Retina (tissue), 1 donor: ENCODE measurements around the gene ROBO3.

Experiments
- DNase-seq: peaks from one replicate; pipeline ENCODE4 v3.0.0-alpha.2; 2016

ROBO3 gene

DNA sequence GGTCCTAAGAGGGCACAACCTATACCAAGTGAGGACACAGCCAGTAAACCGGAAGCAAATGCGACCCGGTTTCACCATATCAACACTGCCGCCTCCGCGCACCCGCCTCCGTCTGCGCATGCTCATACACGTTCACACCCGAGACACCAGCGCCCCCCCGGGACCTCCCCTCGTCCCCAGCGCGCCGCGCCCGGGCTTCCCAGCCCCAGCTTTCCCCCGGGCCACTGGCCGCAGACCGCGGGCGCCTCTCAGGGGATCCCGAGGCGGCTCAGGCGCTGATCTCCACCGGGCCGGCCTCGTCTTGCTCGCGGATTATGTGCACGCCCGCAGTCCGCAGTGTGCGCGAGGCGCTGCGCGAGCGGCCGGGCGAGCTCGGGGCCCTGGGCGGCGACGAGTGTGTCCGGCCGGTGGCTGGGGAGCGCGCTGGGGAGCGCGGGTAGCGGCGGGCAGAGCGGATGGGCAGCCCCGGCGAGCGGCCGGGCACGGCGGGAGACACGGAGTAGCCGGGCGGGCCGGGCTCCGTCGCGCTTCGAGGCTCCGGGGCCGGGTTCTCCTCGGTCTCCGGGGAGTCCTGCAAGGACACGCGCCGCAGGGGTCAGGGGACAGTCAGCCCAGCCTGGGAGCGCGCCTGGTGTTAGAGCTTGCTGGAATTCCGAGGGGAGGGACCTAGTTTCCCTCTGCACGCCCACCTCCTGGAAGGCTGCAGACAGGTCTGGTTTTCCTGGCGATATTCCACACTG lies 55.8 kb downstream of the ROBO3 start:
- DNase-seq: peak; percentile 92

DNA sequence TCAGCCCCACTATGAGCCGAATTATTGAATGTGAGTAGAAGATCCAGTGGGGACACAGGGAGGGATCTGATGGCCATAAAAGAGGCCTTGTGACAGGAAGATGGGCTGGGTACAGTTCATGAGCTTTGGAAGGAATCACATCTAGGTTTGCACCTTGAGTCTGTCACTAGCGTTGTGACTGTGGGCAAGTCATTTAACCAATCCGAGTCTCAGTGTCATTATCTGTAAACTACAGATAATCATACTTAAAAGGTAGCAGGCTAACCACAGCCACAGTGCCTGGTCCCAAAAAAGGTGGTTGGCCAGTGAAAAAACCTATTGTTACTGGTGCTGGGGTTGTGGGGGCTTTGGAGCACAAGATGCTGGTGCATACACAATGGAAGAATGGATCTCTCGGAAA lies 57.6 kb downstream of the ROBO3 start:
- no peak for DNase-seq

DNA sequence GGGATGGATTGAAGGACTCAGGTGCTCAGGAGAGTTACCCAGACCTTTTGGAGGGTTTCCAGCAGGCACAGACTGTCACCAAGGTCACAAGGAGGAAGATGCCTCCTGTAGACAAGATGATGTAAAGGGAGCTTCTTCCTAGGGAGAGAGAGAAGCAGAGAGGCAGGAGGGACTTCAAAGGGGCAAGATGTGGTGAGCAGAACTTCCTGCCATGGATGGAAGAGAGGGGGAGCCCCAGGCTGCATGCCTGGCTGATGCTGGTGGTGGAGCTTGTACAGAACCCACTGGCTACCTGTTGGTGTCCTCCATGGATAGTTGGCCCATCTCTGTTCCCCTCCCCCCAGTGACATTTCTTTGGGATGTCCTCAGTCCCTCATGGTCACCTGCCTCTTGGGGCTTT lies 58.1 kb downstream of the ROBO3 start:
- DNase-seq: no peak

DNA sequence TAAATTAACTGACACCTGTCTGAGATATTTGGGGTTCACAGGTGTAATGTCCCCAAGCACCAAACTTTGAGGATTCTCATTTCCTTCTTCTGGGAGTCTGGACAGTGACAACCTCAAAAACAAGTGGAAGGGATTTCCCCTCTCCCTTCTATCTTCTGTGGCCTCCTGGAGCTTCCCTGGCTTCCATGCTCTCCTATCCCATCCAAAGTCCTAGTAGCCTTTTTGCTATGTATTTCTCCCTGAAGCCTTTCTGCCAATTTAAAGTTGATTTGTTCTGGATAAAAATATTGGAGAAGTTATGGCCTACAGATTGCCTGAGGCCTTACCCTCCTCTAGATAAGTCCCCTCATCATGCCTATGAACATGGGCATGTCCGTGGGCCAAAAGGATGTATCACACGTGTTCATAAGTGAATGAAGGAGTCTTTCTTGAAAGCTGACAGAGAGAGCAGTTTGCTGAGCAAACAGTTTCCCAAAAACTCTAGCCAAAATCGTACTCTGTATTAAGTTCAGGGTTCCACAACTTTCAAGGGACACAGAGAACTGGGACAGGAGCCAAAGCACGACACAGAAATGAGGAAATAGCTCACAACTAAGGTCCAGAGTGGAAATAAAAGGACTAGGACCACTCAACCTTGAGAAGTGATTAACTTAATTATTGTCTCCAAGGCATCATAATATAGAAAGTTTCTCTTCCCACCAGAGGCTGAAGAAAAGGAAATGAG lies 63.9 kb downstream of the ROBO3 start:
- DNase-seq: no peak

- no peak for DNase-seq
Measured at GRCh38 chr11:124930799-124931198, 65.6 kb downstream of the ROBO3 start.
